ENCODE data around the gene ZSWIM7. TPM values are rescaled to one million over a fixed set of nuclear protein-coding genes. Genes with fewer than 3 reads are reported as not detected.
A peak's percentile ranks its signal among the peaks of the same experiment; 100 is the strongest.
"Not testable (repeated sequence)": the region's sequence is repeated elsewhere in the genome, so short reads cannot be mapped to it uniquely, and the experiment has no call there.

The ZSWIM7 gene
- total RNA-seq, 1 experiment from 2014 or later, result 17.2 TPM

DNA sequence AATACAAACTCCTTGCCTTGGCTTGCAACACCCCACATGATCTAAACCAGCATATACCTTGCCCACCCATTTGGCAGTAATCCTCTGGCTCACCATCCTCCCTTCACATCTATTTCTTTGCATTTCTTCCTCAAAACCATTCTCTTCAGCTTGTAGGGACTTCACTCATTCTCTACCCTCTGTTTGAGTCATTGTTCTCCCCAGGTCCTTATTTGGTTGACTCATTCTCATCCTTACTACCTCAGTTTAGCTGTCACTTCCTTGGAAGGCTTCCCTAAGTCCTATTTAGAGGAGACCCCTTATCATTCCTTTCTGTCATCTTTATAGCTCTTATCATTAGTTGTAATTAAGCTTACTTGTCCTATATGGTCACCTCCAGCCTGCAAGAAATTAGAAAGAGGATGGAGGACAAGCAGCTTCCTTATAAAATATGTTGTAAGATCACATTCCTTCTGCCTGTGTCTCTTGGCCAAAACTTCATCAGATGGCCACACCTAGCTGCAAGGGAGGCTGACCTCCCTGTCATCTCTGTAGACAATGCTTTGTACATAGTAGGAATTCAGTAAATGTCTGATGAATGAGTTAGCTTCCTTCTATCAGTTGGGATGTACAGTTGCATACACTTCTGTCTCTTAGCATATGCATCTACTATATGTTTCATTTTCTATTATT is 1.9 kb upstream of the ZSWIM7 start:
- in situ Hi-C loops (cut with HindIII; ENCODE audit: low sequenced_read_pairs), result no loop called here
- DNase-seq (ENCODE audit: low spot score), result no peak

DNA sequence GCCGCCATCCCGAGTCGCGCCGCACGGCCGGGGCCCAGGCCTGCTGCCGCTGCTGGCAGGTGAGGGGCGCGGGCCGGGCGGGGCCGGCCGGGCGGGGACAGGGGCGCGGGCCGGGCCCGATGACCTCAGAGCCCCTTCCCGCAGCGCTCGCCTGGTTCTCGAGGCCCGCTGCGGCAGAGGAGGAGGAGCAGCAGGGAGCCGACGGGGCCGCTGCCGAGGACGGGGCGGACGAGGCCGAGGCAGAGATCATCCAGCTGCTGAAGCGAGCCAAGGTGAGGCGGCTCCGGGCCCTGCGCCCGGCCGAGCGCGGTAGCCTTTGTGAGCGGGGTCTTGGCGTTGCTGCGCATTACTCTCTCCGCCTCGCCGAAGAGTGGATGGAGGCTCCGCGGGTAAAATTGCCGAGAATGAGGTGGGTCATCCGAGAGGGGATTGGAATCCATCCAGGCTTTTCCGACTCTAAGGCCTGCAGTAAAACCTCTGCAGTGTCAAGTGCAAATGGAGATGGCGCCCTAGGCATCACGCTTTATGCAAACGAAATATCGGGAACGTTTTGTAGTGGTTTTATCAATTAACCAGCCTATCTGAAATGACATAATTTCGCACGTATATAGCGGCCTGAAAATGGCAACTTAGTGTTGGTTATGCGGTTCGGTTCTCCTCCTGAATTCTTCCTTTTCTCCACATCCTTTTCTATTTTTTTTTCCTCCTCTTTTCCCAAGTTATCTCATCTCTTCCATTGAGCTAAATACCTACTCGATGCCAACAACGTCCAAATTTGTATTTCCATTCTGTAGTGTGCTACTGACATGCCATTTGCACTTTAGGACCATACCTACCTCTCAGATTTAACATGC is 697 bp upstream of the ZSWIM7 start:
- in situ Hi-C loops (cut with HindIII; ENCODE audit: low sequenced_read_pairs), result no loop called here

DNA sequence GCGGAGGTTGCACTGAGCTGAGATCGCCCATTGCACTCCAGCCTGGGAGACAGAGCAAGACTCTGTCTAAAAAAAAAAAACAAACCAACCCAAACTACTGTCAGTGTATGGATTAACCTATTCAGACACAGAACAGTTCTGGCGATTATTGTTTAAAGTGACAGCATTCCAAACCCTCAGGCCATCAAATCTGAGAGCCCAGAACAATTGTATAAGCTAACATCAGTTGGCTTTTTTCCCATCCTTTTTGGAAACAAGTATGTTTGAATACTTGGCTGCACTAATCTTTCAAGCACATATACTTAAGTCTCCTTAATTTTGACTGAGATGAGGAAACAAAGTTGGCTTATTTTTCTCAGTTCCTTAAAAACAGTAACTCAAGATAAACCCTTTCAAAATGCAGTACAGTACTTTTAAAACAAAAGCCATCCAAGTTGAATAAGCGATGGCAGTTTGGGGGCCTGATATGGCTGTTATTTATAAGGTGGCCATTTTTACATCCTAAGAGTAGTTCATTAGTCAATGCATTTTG is 1.4 kb downstream of the ZSWIM7 start:
- no peak for DNase-seq (ENCODE audit: low spot score)
- in situ Hi-C loops (cut with HindIII; ENCODE audit: low sequenced_read_pairs), result no loop called here

More for the DNA sequence above, 697 bp upstream of the ZSWIM7 start:
- DNase-seq (ENCODE audit: low spot score), result peak; percentile 28

DNA sequence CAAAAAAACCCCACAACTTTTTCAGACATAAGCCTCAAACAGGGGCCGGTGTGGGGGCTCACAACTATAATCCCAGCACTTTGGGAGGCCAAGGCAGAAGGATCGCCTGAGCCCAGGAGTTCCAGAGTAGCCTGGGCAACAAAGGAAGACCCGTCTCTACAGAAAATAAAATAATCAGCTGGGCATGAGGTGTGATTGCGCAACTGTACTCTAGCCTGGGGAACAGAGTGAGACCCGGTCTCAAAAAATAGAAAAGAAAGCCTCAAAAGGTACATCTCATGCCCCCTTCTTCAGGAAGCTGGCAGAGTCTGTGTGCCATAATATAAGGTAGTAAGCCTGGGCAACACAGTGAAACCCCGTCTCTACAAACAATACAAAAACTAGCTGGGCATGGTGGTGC is 3.2 kb downstream of the ZSWIM7 start:
- DNase-seq (ENCODE audit: low spot score), result no peak
- in situ Hi-C loops (cut with HindIII; ENCODE audit: low sequenced_read_pairs), result no loop called here

DNA sequence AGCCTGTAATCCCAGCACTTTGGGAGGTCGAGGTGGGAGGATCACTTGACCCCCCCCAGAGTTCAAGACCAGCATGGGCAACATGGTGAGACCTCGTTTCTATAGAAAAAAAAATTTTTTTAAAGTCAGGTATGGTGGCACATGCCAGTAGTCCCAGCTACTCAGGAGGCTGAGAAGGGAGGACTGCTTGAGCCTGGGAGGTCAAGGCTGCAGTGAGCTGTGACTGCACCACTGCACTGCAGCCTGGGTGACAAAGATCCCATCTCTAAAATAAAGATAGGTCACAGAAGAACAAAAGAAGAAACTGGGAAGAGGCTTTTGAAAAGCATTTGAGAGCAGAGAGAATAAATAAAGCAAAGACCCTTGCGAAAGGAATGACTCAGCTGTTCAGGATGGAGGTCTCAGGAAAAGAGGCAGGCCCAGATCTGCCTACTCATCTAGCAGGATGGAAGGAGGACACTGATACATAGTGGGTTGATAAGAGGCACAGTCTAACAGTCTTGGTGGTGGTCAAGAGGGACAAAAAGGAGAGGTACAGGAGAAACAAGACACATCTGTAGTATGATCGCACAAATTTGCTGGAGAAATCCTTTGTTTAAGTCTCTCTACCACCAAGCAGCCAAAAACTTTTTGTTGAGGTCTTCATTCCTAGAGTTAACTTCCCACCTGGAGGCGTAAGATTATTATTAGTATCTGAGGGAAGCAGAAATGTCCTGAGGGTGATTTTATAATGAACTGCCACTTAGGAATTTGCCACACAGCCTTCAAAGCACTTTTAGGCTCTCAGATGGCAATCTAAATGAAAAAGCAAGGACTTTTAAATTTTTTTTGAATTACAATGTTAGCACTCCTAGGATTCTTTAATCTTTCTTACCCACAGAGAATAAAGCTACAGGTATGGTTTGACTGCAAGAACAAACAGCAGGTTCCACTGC is 17.6 kb downstream of the ZSWIM7 start:
- in situ Hi-C loops (cut with HindIII; ENCODE audit: low sequenced_read_pairs), result no loop called here
- no peak for DNase-seq (ENCODE audit: low spot score)

DNA sequence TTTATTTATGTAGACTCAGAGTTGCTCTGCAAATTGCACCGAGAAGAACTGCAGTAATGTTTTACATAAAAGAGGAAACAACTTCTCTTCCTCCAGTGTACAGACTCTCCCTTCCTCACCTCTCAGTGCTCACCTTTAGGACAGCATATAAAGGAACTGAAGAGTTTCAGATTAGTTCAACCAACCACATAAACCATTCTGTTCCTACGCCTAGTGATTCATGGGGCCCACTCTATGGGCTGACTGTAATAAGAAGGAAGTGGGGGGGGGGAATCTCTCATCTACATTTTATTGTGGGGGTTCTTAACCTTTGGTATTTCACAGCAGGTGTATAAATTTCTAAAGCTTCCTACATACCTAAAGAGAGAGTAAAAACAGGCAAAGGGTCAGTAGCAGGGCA is 18.3 kb downstream of the ZSWIM7 start:
- no peak for DNase-seq (ENCODE audit: low spot score)
- in situ Hi-C loops (cut with HindIII; ENCODE audit: low sequenced_read_pairs), result no loop called here

DNA sequence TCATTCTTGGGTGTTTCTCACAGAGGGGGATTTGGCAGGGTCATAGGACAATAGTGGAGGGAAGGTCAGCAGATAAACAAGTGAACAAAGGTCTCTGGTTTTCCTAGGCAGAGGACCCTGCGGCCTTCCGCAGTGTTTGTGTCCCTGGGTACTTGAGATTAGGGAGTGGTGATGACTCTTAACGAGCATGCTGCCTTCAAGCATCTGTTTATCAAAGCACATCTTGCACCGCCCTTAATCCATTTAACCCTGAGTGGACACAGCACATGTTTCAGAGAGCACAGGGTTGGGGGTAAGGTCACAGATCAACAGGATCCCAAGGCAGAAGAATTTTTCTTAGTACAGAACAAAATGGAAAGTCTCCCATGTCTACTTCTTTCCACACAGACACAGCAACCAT is 20.5 kb downstream of the ZSWIM7 start:
- DNase-seq (ENCODE audit: low spot score); in situ Hi-C loops (cut with HindIII; ENCODE audit: low sequenced_read_pairs): not testable (repeated sequence)

DNA sequence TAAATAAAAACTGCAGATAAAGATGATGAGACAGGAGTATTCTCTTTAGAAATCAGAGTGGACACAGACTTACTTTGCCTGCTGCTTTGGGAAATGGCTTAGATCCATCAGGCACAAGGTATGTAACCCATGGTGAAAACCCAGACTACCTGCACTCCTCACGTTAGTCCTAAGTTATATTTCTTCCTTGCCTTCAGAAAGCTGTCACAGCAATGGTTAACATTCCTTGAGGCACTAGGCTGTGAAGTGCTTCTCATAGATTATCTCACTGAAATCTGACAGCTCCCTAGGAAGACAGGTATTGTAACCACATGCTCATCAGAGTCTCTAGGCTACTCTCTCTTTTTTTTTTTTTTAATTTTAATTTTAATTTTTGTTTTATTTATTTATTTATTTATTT is 20.9 kb downstream of the ZSWIM7 start:
- no peak for DNase-seq (ENCODE audit: low spot score)
- in situ Hi-C loops (cut with HindIII; ENCODE audit: low sequenced_read_pairs), result no loop called here

DNA sequence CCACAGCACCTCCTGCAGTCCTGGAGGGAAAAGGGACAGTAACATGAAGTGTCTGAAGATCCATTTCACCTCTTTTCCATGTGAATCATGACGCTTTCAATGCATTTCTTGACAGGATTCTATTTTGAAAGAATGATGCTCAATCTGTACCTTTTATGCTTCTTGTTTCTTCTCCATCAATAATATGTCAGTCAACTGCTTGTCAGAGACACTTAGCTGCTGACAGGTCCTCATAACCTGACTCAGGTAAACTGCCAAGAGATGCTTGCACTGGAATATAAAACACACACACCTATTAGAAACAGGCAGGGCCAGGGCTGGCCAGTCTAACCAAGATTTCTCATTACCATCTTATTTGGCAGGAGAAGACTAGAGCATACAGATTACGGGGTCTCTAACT is 21.6 kb downstream of the ZSWIM7 start:
- in situ Hi-C loops (cut with HindIII; ENCODE audit: low sequenced_read_pairs), result no loop called here
- DNase-seq (ENCODE audit: low spot score), result no peak

DNA sequence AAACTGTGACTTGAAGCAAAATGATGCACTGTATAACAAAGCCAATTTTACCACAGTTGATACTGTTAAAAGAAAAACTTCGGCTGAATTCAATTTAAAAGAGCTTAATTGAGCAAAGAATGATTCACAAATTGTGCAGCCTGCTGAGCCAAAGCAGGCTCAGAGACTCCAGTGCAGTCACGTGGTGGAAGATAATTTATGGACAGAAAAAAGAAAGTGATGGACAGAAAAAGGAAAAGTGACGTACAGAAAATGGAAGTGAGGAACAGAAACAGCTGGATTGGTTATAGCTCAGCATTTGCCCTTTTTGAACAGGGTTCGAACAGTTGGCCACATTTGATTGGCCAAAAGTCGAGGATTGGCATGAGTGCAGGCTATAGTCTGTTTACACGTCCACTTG is 25.7 kb downstream of the ZSWIM7 start:
- no peak for DNase-seq (ENCODE audit: low spot score)
- in situ Hi-C loops (cut with HindIII; ENCODE audit: low sequenced_read_pairs), result no loop called here

DNA sequence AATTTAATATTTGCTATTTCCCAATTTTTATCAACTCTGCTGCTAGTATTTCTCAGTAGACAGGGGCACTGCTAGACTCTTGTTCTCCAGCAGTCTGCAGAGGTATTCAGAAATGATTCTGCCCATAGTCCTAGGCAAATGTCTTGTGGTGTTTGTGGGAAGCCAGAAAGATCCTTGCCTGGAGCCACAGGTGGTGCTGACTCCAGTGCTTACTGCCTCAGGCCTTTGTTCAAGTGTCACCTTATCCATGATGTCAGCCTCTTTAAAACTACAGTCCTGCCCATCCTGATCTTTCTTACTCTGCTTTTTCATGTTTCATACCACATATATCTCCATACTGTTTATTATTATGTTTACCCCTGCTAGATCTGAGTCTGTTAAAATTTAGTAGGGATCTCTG is 26.5 kb downstream of the ZSWIM7 start:
- DNase-seq (ENCODE audit: low spot score), result no peak
- in situ Hi-C loops (cut with HindIII; ENCODE audit: low sequenced_read_pairs), result no loop called here

DNA sequence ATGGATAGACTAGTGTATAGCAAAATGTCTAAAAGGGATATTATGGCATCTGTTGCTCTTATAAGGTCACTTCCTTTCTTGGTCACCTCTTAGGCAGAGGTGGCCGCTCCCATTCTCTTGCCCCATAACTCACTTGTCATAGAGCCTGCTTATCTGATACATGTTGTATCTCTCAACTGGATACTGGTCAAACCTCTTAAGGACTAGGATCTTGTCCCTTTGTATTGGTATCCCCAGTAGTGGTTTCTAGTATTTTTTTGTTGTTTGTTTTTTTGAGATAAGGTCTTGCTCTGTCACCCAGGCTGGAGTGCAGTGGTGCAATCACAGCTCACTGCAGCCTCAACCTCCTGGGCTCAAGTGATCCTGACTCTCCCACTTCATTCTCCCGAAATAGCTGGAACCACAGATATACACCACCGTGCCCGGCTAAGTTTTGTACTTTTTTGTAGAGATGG is 27.0 kb downstream of the ZSWIM7 start:
- DNase-seq (ENCODE audit: low spot score), result no peak
- in situ Hi-C loops (cut with HindIII; ENCODE audit: low sequenced_read_pairs), result no loop called here

DNA sequence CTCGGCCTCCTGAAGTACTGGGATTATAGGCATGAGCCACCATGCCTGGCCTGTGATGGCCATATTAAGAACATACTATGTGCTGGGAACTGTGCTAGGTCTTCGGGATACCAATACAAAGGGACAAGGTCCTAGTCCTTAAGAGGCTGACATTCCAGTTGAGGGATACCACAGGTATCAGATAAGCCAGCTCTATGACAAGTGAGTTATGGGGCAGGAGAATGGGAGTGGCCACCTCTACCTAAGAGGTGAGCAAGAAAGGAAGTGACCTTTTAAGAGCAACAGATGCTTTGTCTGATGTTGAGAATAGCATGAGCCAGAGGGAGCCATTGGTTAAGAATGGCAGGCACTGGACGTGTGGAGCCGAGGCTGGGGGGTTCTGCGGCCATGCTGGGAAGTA is 27.6 kb downstream of the ZSWIM7 start:
- in situ Hi-C loops (cut with HindIII; ENCODE audit: low sequenced_read_pairs), result no loop called here
- no peak for DNase-seq (ENCODE audit: low spot score)

DNA sequence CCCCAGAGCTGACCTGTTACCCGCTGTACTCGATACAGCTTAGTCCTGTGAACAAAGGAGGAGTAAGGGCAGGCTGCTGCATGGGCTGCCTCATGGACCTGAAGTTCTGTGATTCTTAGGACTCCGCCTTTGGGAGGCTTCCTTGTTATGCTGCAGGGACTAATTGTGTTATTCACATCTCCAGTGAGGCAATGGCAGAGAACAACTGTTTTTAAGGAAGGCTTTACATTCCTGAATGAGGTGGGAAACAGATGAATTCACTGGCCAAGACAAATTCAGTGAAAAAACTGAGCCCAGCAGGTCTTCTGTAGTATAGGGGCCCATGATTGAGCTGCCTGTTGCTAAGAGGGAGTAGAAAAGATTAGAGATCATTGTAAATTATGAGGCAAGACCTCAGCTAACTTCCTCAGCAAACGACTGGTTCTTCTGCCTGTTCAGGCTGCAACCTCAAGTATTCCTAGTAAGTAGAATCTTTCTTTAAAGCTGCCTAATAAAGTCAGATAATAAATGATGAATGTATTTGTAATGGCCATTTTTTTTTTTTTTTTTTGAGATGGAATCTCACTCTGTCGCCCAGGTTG is 28.3 kb downstream of the ZSWIM7 start:
- DNase-seq (ENCODE audit: low spot score), result no peak
- in situ Hi-C loops (cut with HindIII; ENCODE audit: low sequenced_read_pairs), result no loop called here

DNA sequence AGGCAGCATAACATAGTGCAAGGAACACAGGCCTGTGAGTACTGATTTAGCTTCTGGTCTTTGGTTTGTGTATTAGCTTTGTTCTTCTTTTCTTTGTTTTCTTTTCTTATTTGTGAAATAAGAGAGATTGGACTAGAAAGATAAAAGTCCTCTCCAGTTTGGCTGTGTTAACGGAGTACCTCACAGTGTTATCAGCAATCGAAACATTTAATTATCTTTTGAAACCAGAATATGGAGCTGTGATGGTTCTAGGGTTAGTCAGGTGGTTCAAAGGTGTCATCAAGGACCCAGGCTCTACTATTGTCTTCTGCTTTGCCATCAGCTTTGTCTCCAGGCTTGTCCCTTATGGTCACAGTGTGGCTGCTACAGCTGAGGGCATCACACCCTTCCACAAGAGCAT is 29.0 kb downstream of the ZSWIM7 start:
- DNase-seq (ENCODE audit: low spot score), result no peak
- in situ Hi-C loops (cut with HindIII; ENCODE audit: low sequenced_read_pairs), result no loop called here

DNA sequence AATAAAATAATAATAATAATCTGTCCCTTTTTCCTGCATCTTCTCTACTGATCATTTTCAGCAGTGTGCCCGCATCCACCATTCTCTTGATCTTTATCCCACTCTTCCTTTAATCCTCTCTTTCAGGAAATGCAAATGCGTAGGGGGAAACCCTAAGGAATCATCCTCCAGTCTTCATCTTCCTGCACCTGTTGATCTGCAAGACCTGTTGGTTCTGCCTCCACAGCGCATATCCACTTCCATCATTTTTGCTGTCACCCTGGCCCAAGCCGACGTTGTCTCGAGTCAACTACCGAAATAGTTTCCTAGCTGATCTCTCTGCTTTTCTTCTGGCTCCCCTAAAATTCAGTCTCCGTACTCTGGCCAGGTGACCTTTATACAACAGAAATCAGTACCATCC is 30.0 kb downstream of the ZSWIM7 start:
- DNase-seq (ENCODE audit: low spot score), result no peak
- in situ Hi-C loops (cut with HindIII; ENCODE audit: low sequenced_read_pairs), result no loop called here

DNA sequence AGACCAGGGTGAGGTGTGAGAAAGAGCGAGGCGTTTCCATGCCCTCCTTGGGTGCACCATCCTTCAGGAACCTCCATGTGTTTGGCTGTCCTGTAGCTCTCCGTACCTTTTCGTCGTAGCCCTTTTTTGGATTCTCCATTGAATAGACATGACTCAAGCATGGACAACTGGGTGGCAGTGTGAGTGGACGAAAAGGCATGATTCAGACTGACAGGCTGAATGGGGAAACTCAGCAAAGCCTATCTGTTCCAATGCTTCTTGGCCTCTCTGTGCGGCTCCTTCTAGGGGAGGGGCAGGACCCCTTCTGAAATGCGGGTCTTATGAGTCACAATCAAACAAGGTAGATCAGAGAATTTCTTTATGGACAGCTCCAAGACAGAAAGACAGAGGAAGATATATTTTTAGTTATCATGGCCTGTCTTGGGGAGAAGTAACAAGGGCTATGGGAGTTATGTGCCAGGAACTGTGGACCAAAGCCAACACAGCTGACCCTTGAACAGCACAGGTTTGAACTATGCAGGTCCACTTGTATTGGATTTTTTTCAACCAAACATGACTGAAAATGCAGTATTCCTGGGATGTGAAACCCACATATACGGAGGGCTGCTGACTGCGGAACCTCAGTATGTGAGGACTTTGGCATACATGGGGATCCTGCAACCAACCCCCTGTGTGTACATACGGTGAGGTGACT is 31.7 kb downstream of the ZSWIM7 start:
- in situ Hi-C loops (cut with HindIII; ENCODE audit: low sequenced_read_pairs), result no loop called here
- DNase-seq (ENCODE audit: low spot score), result no peak

DNA sequence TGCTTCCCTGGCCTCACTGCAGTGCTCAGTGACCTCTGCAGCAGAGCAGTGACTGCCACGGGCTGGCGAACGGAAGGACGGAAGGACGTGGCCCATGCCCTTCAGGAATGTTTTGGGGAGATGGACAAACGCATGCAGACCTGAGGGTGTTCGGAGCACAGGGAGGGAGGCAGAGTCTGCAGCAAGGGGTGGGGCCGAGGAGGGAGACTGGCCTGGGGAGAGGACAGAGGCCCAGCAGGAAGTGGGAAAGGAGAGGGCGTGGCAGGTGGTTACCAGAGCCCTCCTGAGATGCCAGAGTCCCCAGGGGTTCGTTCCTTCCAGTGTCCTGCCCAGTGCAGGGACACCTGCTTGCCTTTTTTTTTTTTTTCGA is 32.6 kb downstream of the ZSWIM7 start:
- in situ Hi-C loops (cut with HindIII; ENCODE audit: low sequenced_read_pairs), result no loop called here
- DNase-seq (ENCODE audit: low spot score), result no peak
